HG03442 (cell line): ENCODE data around the gene DYRK1A.

Source experiments
- ATAC-seq: cut with Tn5 transposase; IDR thresholded peaks from one replicate; pipeline ENCODE4 v1.9.1; 2021; ENCODE audit warnings: mild to moderate bottlenecking, moderate library complexity; ENCODE audit not compliant: unreplicated experiment

DYRK1A gene

GRCh38 chr21:37447288-37447936 is 80.8 kb downstream of the DYRK1A start:
- ATAC-seq = no peak

DNA sequence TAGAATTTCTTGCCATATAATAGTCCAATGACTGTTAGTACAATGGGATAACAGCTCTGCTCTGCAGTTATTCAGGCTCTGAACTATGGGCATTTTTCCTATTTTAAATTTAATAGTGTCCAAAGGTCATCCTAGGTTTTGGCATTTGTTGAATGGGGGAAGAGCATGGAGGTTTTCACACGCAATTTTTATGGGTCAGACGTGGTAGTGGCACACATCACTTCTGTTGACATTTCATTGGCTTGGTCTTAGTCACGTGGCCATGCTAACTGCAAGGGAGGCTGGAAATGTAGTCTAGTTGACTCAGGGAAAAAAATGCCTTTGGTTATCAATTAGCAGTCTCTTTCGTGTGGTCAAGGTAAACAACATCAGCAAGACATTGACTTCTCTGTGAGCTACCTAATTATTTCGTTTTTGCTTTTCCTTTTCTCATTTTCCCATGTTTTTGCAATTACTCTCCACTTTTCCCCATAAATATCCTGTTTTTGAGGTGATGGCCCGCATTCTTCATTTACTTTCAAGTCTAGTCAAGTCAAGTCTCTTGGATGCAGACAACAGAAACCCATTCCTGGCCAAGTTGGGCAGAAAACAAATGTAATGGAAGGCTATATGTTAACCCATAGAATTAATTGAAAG is 82.8 kb downstream of the DYRK1A start:
- no peak for ATAC-seq

DNA sequence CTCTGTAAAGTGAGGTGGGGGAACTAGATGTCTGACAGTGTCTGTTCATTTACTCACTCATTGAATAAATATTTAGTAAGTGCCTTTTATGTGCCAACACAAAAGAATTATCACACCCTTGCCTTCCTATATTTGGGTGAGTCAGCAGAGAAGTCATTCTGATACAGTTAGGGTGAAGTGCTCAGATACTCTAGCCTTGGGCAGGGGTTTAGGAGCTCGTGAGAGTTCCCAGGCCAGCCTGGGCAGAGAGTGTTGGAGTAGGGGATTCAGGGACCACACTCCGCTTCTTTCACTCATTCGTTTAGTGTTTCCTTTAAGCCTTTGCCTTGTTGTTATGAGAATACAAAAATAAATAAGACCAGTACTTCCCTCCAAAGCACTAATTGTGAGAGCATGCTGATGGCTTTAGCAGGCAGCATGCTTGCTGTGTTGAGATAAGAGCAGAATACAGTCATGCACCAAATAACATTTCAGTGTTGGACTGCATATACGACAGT is 83.9 kb downstream of the DYRK1A start:
- ATAC-seq = no peak

GRCh38 chr21:37451446-37451845 is 84.9 kb downstream of the DYRK1A start:
- no peak for ATAC-seq

DNA sequence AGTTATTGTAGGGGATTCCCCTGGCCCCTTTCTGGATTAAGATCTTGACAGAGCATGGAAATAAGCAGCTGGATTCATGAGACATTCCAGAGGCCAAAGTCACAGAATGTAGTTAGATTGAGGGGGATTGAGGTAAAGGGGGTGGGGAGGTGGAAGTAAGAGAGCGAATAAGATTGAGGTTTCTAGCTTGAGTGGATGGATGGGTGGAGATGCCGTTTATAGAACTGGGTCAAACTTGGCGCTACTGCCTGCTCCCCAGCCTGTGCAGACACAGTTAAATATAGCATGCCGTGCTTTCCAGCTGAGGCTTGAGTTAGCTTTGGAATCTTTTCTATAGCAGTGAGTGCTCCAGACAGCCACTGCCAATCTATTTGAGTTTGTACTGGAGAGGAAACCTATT is 85.7 kb downstream of the DYRK1A start:
- ATAC-seq = no peak

GRCh38 chr21:37453350-37453749 is 86.8 kb downstream of the DYRK1A start:
- no peak for ATAC-seq

DNA sequence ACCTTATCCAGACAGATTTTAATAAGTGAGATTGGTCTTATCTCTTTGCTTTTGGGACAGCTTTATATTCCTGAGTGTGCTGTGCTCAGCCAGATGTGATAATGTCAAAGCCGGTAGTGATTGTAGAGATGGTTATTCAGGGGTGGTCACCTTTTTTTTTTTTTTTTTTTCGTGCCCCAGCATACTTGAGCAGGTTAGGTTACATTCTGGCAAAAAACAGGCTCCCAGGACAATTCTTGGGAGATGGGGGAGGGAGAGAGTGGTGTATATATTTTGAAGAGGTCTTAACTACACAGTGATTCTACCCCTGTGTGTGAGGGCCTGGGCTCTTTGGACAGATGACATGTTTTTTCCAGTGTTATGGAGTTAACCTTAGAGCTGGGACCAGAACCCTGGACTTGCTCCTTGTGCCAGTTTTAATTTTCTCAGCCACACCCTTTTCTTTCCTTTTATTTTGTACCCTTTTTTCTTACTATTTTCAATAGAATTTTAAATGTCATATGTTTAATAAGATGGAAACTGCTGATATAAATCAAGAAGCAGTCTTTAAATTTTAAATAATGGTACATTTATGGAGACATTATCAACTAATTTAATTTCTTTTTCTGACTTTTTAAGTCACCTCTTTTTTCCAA is 88.4 kb downstream of the DYRK1A start:
- ATAC-seq = no peak

DNA sequence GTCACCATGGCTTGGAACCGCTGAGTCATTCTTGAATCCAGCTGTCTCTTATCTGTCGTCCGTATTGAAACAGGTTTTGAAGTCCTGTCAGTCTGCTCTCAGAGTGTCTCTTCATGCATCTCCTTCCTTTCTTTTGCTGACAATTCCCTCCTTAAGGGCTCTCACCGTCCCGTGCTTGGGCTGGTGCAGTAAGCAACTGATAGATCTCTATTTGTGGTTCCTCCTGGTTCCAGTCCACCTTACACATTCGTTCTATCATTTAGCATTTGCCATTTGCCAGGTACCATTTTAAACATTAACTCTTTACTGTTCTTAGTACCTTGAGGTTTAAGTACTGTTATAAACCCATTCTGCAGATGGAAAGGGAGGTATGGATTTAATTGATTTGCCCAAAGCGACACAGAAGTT is 88.9 kb downstream of the DYRK1A start:
- ATAC-seq = no peak

GRCh38 chr21:37458669-37459276 is 92.2 kb downstream of the DYRK1A start:
- ATAC-seq = no peak

DNA sequence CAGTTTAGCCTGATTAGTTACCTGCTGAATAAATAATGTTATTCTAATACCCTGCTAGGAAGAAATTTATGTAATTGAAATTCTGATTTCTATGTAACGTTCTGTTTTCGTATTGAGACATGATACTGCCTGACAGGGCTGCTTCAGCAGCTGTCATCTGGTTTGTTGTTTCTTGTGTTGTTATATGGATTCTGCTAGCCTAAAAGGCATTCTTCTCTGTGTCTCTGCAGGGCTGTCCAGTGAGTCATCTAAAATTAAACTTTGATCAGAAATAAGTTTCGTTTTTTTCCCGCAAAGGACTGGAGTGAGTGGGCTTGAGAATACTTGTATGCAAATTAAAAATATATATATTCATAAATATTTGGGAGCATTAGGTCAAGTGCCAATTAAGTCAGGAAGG is 93.0 kb downstream of the DYRK1A start:
- ATAC-seq = no peak

DNA sequence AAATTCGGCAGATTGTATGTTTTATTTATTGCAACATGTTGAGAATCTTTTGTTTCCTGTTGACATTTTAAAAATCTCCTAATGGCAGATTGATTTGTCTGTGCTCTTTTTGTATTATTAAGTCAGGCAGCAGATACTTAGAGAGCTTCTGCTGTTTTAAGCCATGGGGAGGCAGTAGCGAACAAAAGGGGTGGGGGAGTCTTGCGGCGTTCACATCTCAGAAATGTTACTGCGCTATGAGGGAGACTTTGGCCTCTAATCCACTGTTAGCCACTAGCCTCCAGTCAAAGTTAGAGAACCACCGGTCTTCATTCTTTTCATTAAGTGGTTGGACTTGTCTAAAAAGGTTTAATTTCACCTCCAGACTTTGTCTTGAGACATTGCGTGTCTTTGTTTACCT is 93.6 kb downstream of the DYRK1A start:
- ATAC-seq = no peak

DNA sequence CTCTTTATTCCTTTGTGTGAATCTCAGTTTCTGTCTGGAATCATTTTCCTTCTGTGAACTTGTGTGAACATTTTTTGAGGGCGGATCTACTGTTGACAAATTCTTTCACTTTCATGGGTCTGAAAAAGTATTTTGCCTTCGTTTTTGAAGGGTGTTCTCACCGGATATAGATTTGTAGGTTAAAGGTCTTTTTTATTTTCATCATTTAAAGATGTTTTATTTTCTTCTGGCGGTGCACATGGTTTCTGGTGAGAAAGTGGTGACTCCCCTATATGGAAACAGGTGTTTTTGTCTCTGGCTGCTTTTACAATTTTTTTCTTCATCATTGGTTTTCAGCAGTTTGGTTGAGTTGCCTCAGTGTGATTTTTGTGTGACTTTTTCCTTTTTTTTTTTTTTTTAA is 94.9 kb downstream of the DYRK1A start:
- no peak for ATAC-seq

GRCh38 chr21:37462087-37462861 is 95.7 kb downstream of the DYRK1A start:
- ATAC-seq = no peak

DNA sequence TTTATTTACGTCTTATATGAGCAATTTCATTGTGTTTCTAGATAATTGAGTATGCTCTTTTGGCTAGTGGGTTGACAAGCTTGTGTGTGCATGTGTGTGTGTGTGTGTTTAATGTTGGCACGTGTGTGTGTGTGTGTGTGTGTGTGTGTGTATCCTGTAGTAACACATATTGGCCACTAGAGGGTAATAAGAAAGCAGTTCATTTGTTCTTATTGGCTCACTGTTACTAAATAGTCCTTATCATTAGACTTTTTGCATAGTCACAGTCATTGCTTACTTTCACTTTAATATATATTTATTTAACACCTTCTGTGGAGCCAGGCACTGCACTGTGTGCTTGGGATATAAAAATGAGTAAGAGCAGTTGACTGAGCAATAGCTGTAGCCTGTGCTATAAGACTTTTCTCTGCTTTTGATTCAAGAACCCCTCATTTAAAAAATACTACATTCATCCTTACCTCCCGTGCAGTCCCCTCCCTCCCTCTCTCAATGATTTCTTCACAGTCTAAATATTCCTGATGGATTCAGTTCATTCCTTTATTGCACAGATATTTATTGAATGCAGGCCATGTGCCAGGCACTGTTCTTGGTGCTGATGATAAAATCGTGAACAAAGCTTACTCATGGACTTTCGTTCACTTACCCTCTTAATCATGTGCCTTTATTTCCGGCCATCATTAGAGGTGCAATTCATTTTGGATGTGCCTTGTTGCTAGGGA is 96.7 kb downstream of the DYRK1A start:
- no peak for ATAC-seq

- ATAC-seq = no peak
These were observed 100.5 kb downstream of the DYRK1A start for GRCh38 chr21:37467082-37467481.

GRCh38 chr21:37468909-37469308 is 102.3 kb downstream of the DYRK1A start:
- no peak for ATAC-seq

- no peak for ATAC-seq
These were observed 102.9 kb downstream of the DYRK1A start for GRCh38 chr21:37469441-37469840.

GRCh38 chr21:37472581-37472980 is 106.0 kb downstream of the DYRK1A start:
- ATAC-seq = no peak

GRCh38 chr21:37473491-37473890 is 106.9 kb downstream of the DYRK1A start:
- no peak for ATAC-seq

DNA sequence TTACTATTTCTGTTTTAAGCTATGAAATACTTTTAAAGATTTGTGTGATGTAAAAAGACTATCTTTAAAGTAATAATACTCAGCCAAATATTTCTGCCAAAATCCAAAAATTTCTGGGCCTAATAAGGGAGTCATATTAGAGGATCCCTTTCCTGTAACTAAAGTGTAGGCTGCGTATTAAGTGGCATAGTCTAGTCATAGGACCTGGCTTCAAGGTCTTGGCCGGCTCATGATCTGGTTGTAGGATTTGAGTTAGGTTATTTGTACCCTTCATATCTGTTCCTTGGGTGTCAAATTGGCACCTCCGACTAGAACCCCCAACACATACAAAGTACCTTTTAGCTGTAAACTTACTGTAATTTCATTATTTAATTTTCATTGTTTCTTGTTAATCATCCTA is 107.8 kb downstream of the DYRK1A start:
- ATAC-seq = no peak
